ENCODE measurements around the gene ATAT1.
"Not testable (repeated sequence)": the region's sequence is repeated elsewhere in the genome, so short reads cannot be mapped to it uniquely, and the experiment has no call there.

The ATAT1 gene

DNA sequence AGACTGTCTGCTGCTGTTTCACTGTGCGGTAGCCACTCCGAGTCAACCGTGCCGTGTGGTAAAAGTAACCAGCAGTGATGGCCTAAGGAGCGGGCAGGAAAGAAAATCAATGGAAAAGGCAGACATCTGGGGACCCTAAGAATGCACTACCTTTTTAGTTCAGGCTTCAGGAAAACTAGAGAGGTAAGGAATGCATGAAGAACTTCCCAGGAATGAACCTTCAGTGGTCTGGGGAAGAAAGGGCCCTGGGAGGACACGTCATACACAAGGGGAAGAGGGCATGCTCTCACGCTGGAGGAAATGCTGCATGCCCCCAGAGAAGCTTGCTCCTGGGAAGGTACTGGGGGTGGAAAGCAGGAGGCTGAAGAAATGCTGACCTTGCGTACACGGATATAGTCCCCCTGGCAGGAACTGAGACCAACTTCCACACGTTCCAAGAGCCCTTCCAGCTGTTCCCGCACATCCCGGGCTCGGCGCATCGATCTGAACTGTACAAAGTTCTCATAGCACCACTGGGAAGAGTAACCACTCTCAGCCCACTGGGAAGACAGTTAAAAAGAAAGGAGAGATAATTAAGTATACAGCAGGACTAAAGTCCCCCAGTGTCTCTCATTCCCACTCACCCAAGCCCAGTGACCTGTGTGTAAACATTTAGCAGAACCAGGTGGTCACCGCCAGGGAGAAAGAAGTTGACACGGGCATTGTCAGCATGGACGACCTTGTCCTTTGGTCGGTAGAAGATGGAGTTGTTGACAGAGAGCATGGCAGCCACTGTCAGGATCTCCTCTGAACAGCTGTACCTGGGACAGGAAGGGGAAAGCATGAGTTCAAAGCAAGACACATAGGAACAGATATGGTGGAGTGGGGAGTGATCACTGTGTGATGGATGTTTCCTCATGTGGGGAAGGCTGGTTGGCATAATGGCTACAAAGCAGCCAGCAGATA lies 28.4 kb downstream of the ATAT1 start:
- no peak for DNase-seq

- no peak for DNase-seq
Observed at GRCh38 chr6:30655743-30656094, 29.0 kb downstream of the ATAT1 start.

- DNase-seq: peak; percentile 42
Observed at GRCh38 chr6:30656513-30656912, 29.8 kb downstream of the ATAT1 start.

GRCh38 chr6:30657454-30657853 lies 30.8 kb downstream of the ATAT1 start:
- DNase-seq: no peak

DNA sequence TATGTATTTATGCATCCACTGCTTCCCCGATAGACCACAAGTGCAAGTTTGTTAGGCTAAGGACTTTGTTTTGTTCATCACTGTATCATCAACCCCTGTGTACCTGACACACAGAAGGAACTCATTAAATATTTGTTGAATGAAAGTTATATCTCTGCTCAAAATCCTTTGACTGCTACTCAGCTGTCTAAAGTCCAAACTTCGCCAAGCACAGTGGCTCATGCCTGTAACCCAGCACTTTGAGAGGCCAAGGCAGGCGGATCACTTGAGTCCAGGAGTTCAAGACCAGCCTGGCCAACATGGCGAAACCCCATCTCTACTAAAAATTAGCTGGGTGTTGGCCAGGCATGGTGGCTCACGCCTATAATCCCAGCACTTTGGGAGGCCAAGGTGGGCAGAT lies 31.2 kb downstream of the ATAT1 start:
- DNase-seq: not testable (repeated sequence)

GRCh38 chr6:30664994-30665767 lies 38.5 kb downstream of the ATAT1 start:
- no peak for DNase-seq

GRCh38 chr6:30666300-30666699 lies 39.6 kb downstream of the ATAT1 start:
- peak; percentile 45 for DNase-seq

- DNase-seq: no peak
Observed at GRCh38 chr6:30670760-30671527, 44.3 kb downstream of the ATAT1 start.

- peak; percentile 98 for DNase-seq
Observed at GRCh38 chr6:30672445-30673253, 46.0 kb downstream of the ATAT1 start, which contains the start of gene DHX16. TSS of gene DHX16 (minus strand) at chr6:30673006. CDS start at chr6:30672841, 165 bp downstream.

DNA sequence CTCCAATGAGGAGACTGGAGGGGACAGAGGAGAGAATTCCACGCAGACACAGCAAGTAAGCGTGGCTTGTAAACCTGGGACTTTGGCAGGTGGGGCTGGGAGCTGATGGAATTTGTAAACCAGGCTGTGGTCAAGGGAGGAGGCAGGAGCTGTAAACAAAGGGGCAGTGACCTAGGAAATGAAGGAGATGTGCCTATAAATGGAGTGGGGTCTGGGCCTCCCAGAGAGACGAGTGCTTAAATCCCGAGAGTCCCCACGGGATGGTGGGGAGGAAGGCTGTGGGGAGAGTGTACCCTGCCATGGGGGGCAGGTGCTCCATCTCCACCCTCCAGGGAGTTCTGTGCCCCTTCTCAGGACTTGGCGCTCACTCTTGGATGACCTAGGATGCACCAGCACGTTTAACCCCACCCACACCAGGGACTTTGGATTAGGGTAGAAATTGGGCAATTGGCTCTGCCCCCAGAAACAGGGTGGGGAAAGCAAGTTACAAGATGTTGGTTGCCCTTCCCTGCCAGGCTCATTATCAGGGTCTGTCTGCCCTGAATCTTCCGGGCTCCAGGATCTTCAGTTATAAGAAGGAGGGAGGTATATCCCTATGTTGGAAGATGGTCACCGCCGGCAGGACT lies 50.1 kb downstream of the ATAT1 start:
- DNase-seq: no peak

- peak; percentile 89 for DNase-seq
Observed at GRCh38 chr6:30678964-30679726, 52.5 kb downstream of the ATAT1 start.

- DNase-seq: no peak
Observed at GRCh38 chr6:30679765-30680535, 53.3 kb downstream of the ATAT1 start.

- DNase-seq: no peak
Observed at GRCh38 chr6:30681766-30682142, 55.1 kb downstream of the ATAT1 start.

GRCh38 chr6:30682143-30683117 lies 55.8 kb downstream of the ATAT1 start:
- DNase-seq: peak; percentile 82

DNA sequence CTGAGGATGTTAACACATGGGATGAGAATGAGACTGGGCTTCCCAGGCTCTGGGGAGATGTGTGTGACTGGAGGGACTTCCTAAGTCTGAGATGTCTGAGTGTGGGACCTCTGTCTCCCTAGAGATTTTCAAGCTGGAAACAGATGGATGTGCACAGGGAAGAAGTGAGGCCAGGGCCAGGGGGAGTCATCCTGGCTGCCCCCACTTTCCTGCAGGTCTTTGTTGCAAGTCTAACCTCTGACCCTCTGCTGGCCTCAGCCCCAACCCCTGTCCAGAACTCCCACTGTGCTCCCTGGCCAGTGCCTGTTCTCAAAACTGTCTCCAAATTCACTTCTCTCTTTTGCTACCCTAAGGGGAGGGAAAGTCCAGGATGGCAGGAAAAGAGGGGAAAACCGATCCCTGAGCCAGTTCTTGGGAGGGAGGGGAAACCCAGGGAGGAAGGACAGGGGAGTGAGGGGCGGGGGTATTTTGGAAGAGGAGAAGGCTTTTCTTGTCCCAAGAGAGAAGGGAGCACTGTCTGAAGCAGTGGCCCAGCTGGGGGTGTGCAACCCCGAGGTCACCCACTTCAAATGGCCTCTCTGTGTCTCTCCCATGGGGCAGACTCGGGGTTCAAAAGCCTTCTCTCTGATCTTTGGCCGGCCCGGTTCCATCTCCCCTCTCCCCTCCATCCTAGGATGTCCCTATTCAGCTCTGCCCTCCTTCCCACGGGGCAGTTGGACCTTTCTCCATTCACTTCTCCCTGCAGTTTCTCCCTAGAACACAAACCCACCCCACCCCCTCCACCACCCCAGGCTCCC lies 56.7 kb downstream of the ATAT1 start:
- peak; percentile 83 for DNase-seq

DNA sequence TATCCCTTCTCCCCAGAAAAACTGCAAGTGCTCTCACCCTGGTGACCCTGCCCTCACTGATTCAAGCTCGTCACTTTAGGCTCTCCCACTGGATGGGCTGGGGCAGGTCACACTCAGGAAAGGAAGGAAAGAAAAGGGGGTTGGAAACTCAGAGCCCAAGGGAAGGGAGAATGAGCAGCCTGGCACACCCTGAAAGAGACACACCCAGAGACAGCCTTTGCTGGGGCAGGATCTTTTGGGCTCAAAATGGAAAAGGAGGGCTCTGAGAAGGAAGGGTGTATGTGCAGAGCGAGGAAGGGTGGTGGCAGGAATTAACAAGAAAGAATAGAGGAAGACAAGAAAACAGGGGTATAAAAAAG lies 57.3 kb downstream of the ATAT1 start:
- no peak for DNase-seq

GRCh38 chr6:30684386-30685156 lies 57.9 kb downstream of the ATAT1 start:
- peak; percentile 79 for DNase-seq

Data from suppressor macrophage treated with lipopolysaccharide for 4 hours (primary cell).